Ishikawa (cell line): ENCODE measurements around the gene LRRFIP2.

ENCODE experiments used
- CEBPB ChIP-seq: IDR thresholded peaks from 2 replicates; pipeline ENCODE4 v1.6.1; 2012
- EP300 ChIP-seq: IDR thresholded peaks from 2 replicates; pipeline ENCODE4 v1.6.1; 2012; ENCODE audit warnings: borderline replicate concordance
- RAD21 ChIP-seq: IDR thresholded peaks from 2 replicates; pipeline ENCODE4 v1.6.1; 2012; ENCODE audit warnings: low read depth
- REST ChIP-seq: IDR thresholded peaks from 2 replicates; pipeline ENCODE4 v1.6.1; 2012; ENCODE audit warnings: low read depth, mild to moderate bottlenecking
- TAF1 ChIP-seq: IDR thresholded peaks from 2 replicates; pipeline ENCODE4 v1.6.1; 2012; ENCODE audit warnings: low read depth, mild to moderate bottlenecking
- YY1 ChIP-seq: IDR thresholded peaks from 2 replicates; pipeline ENCODE4 v1.6.1; 2012; ENCODE audit warnings: low read depth

GRCh38 chr3:37086918-37087317 is 87.5 kb downstream of the LRRFIP2 start:
- TF ChIP-seq TAF1: no peak
- no peak for TF ChIP-seq EP300
- TF ChIP-seq CEBPB: no peak
- TF ChIP-seq YY1: no peak
- TF ChIP-seq REST: no peak
- no peak for TF ChIP-seq RAD21
